Neutrophil (primary cell): ENCODE results near the gene EIF2S3B.

Experiments
- H3K27ac ChIP-seq: fragments of 200-600 bp; sonication (generic); 2 replicates; pipeline ENCODE4 v1.5.1; 2016; ENCODE audit warnings: mild to moderate bottlenecking, moderate library complexity
- H3K27me3 ChIP-seq: fragments of 200-600 bp; sonication (generic); 2 replicates; pipeline ENCODE4 v1.6.0; 2016; ENCODE audit warnings: mild to moderate bottlenecking
- H3K36me3 ChIP-seq: fragments of 200-600 bp; sonication (generic); 2 replicates; pipeline ENCODE4 v1.5.1; 2017
- H3K4me1 ChIP-seq, 2 experiments: fragments of 200-600 bp in 1 of 2; sonication (generic) in 1 of 2; 1 replicate in 1 of 2; 2 replicates in 1 of 2; pipeline versions ENCODE4 v1.5.1 to v1.6.1; 2013 to 2016; ENCODE audit warnings: low read depth in 1 of 2, low read length in 1 of 2, mild to moderate bottlenecking in 1 of 2, moderate library complexity in 1 of 2; ENCODE audit not compliant: control insufficient read depth in 1 of 2, insufficient read depth in 1 of 2
- H3K4me3 ChIP-seq, 2 experiments: fragments of 200-600 bp in 1 of 2; sonication (generic) in 1 of 2; 1 replicate in 1 of 2; 2 replicates in 1 of 2; pipeline ENCODE4 v1.5.1; 2013 to 2016; ENCODE audit warnings: low read depth in 1 of 2, low read length in 1 of 2, mild to moderate bottlenecking in 1 of 2, moderate library complexity in 1 of 2
- H3K9me3 ChIP-seq: fragments of 200-600 bp; sonication (generic); 2 replicates; pipeline ENCODE4 v1.5.1; 2016
- TF ChIP-seq, protein P1 (sequence below): fragments of 200-600 bp; sonication (generic); IDR thresholded peaks from 2 replicates; pipeline ENCODE4 v1.5.1; 2016; ENCODE audit warnings: antibody characterized with exemption

EIF2S3B gene

GRCh38 chr12:10512798-10513197 lies 7.1 kb downstream of the EIF2S3B start:
- Histone ChIP-seq H3K4me3 (no peak overlapping the region), H3K9me3 (no peaks in the 10 kb centered on the region), H3K4me1 (no peaks in the 10 kb centered on the region), H3K27me3 (no peaks in the 10 kb centered on the region), H3K36me3 (no peaks in the 10 kb centered on the region), H3K27ac (no peak overlapping the region)
- TF ChIP-seq, protein P1, sequence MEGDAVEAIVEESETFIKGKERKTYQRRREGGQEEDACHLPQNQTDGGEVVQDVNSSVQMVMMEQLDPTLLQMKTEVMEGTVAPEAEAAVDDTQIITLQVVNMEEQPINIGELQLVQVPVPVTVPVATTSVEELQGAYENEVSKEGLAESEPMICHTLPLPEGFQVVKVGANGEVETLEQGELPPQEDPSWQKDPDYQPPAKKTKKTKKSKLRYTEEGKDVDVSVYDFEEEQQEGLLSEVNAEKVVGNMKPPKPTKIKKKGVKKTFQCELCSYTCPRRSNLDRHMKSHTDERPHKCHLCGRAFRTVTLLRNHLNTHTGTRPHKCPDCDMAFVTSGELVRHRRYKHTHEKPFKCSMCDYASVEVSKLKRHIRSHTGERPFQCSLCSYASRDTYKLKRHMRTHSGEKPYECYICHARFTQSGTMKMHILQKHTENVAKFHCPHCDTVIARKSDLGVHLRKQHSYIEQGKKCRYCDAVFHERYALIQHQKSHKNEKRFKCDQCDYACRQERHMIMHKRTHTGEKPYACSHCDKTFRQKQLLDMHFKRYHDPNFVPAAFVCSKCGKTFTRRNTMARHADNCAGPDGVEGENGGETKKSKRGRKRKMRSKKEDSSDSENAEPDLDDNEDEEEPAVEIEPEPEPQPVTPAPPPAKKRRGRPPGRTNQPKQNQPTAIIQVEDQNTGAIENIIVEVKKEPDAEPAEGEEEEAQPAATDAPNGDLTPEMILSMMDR = no peak

- no peaks in the 10 kb centered on the region for H3K4me1 ChIP-seq
- no peaks in the 10 kb centered on the region for H3K9me3 ChIP-seq
- H3K36me3 ChIP-seq = no peaks in the 10 kb centered on the region
- TF ChIP-seq, protein P1 = no peak
- no peak overlapping the region for H3K27ac ChIP-seq
- no peaks in the 10 kb centered on the region for H3K27me3 ChIP-seq
- no peak overlapping the region for H3K4me3 ChIP-seq
Observed at GRCh38 chr12:10521555-10521954, 15.9 kb downstream of the EIF2S3B start.

- Histone ChIP-seq H3K27ac (no peak overlapping the region), H3K4me1 (no peaks in the 10 kb centered on the region), H3K27me3 (no peaks in the 10 kb centered on the region), H3K4me3 (no peak overlapping the region), H3K36me3 (no peaks in the 10 kb centered on the region), H3K9me3 (no peaks in the 10 kb centered on the region)
- TF ChIP-seq, protein P1 = no peak
Observed at GRCh38 chr12:10528174-10528953, 22.7 kb downstream of the EIF2S3B start.

GRCh38 chr12:10529603-10530002 lies 23.9 kb downstream of the EIF2S3B start:
- Histone ChIP-seq H3K9me3 (no peaks in the 10 kb centered on the region), H3K36me3 (no peaks in the 10 kb centered on the region), H3K27ac (no peak overlapping the region), H3K27me3 (no peaks in the 10 kb centered on the region), H3K4me1 (no peaks in the 10 kb centered on the region), H3K4me3 (no peak overlapping the region)
- TF ChIP-seq, protein P1 = no peak

- no peaks in the 10 kb centered on the region for H3K27me3 ChIP-seq
- H3K27ac ChIP-seq = no peak overlapping the region
- H3K9me3 ChIP-seq = no peaks in the 10 kb centered on the region
- H3K4me1 ChIP-seq = no peaks in the 10 kb centered on the region
- H3K36me3 ChIP-seq = no peaks in the 10 kb centered on the region
- TF ChIP-seq, protein P1 = no peak
- no peak overlapping the region for H3K4me3 ChIP-seq
Observed at GRCh38 chr12:10537721-10538120, 32.0 kb downstream of the EIF2S3B start.
